Measurements from ENCODE around the gene NACC1. TPM values are rescaled to one million over a fixed set of nuclear protein-coding genes. Genes with fewer than 3 reads are reported as not detected.

The NACC1 gene
- polyA plus RNA-seq (2014; cell fraction: cytosol; rRNA removed): 22.5 and 35.9 TPM in 2 replicates
- 20.5 and 25.4 TPM in 2 replicates for polyA plus RNA-seq (2014; cell fraction: nucleus; rRNA removed)

DNA sequence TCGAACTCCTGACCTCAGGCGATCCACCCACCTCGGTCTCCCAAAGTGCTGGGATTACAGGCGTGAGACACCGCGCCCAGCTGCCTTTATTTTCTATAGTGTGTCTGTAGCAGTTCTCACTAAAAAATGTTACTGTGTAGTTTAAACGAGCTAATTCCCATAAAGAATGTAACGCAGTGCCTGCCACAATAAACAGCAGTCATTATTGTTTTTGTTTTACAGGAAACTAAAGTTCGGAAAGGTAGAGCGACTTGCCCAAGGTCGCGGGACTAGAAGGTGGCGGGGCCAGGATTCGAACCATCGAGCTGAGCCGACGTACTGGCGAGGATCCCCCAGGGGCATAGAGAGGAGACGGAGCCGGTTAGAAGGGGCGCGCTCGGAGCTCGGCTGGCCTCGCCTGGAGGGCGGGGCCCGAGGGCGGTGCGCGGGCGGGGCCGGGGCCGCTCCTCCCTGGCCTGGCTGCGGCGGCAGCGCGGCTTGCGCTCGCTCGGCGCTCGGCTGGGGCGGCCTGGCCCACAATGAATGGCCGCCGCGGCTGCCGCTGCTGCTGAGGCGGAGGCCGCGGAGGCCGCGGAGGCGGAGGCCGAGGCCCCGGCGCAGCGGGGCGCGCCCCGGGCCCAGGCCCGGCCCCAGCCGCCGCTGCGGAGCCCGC lies at the start of gene NACC1:
Gene NACC1, plus strand, starts transcription at position 493 of the 652 bp plus-strand sequence. CDS start 16,944 bp downstream, outside the sequence.
- DNase-seq (ENCODE audit: low spot score): peak; percentile 84

DNA sequence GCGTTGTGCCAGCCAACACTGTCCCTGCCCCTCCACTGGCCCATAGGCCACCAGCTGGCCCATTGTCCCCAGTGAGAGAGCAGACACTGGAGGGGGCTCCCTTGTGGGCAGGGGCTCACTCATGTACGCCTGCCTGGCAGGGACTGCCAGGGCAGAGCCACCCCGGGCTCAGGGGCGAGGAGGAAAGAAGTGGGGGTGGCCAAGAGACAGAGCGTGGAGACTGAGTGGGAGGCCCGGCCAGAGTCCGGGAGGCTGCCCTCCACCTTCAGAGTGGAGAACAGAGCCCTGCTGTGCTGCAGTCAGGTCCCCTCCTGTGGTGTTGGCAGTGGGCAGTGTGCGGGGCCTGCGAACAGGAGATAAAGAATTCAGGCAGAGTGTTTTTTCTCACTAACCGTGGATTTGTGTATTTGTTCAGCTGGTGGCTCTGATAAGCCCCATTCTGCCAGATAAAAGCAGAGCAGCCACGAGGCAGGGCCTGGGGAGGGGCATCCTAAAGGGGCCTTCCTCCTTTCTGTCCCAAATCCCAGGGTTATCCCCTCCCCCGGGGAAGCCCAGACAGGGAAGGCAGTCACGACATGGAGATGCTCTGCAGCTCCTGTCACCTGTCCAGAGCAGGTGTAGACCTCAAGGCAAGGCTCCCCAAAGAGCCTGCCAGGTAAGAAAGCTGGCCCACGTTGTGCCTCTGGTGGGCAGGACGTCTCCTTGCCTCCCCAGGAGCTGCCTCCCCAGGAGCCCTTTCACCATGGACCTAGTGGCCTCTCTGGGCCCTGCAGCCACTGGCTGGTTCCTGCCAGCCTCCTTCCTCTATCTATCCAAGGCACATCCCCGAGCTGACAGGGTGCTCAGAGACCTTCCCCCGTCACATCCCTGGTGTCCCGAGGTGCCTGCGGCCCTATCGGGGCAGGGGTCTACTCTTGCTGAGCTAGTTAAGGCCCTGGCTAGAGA lies 48.4 kb upstream of the NACC1 start:
- no peak for DNase-seq (ENCODE audit: low spot score)

DNA sequence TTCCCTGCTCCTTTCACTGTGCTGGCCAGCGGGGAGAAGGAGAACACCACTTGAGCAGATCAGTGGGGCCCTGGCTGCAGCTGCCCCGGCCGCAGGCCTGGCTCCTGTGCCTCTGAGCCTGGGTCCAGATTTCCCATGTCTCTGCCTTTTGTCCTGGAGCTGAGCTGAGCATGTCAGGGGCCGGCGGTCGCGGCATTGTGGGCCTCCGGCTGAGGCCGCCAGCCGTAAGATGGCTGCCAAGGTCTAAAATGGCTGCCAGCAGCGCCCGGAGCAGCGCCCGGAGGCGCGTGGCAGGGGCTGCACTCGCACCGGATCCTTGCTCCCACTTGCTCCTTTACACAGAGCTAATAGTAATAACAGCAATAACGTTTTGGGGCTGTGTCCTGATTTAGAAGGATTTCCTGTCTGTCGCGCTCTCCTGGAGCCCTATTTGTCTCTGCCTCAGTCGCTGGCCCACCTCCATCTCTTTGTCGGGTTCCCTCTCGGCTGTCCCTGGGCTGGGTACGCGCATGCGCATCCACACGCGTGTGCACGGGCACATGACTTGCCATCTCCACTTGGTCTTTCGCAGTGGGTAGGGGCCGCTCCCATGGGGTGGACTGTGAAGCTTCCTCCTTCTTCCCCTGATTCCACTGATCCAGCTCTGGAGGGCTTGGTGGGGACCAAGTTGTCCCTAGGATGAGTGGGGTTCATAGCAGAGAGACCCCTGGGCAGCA lies 47.5 kb upstream of the NACC1 start:
- no peak for DNase-seq (ENCODE audit: low spot score)

- no peak for DNase-seq (ENCODE audit: low spot score)
Observed at GRCh38 chr19:13071444-13072187, 46.4 kb upstream of the NACC1 start.

- no peak for DNase-seq (ENCODE audit: low spot score)
Observed at GRCh38 chr19:13072188-13072908, 45.7 kb upstream of the NACC1 start.

DNA sequence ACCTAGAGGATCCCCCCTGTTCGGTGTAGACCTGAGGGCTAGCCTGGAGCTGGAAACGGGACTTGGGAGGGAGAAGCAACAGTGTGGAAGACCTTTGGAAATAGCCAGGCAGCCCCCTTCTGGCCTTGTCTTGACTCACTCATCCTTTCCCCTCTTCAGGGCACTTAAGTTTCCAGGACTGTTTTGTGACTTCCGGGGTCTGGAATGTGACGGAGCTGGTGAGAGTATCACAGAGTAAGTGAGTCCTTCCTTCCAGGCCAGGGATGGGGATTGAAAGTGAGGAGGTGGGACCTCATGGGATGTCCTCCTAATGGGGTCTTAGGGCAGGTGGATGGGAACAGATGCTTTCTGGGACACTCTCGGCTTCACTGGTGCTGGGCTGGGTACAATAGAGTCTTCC lies 44.8 kb upstream of the NACC1 start:
- DNase-seq (ENCODE audit: low spot score): no peak

DNA sequence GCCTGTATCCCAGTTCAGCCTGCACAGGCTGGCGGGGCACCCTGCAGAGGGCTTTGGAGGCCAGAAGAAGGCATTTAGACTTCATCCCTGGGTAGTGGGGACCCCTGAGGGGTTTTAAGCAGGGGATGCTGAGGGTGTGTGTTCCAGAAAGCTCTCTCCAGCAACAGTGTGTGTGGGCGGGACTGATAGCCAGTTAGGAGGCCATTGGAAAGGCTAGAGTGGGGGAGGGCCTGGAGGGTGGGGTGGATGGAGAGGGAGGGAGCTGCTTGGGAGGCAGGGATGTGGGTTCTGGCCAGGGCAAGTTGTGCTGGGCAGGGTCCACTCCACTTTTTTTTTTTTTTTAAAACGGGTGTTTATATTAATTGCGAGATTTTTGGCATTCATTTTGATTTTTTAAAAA lies 43.7 kb upstream of the NACC1 start:
- no peak for DNase-seq (ENCODE audit: low spot score)

- DNase-seq (ENCODE audit: low spot score): no peak
Observed at GRCh38 chr19:13076320-13076719, 41.7 kb upstream of the NACC1 start.

DNA sequence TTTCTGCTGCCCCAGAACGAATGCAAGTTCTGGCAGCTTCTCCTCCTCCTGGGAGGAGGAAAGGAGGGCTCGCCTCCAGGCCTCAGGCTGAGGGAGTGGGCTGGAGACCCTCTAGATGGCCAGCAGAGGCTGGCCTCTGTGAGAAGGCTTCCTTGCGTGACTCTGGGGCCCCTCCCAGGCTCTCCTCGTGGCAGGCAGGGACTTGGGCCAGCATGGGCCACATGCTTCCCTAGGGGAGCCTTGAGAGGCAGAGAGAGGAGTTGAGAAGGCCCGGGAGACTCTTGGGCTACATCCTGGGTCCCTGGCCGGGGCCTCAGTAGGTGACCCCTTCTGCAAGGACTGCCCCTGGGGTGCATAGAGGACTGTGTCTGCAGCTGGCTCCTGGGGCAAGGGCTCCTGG lies 41.3 kb upstream of the NACC1 start:
- no peak for DNase-seq (ENCODE audit: low spot score)

GRCh38 chr19:13077240-13077639 lies 40.8 kb upstream of the NACC1 start:
- no peak for DNase-seq (ENCODE audit: low spot score)

DNA sequence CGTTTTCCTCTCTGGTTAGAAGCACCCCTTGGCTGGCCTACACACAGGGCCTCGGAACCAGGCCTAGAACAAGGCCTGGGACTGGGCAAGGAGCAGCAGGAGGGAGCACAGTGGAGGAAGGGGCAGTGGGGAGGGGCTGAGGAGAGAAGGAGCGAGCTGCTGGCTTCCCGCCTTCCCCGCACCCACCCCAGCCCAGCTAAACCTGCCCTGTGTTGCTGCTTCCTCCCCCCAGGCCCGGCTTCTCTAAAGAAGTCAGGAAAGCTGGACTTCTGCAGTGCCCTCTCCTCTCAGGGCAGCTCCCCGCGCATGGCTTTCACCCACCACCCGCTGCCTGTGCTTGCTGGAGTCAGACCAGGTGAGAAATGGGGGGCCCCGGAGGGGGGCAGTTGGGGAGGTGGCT lies 39.7 kb upstream of the NACC1 start:
- no peak for DNase-seq (ENCODE audit: low spot score)

DNA sequence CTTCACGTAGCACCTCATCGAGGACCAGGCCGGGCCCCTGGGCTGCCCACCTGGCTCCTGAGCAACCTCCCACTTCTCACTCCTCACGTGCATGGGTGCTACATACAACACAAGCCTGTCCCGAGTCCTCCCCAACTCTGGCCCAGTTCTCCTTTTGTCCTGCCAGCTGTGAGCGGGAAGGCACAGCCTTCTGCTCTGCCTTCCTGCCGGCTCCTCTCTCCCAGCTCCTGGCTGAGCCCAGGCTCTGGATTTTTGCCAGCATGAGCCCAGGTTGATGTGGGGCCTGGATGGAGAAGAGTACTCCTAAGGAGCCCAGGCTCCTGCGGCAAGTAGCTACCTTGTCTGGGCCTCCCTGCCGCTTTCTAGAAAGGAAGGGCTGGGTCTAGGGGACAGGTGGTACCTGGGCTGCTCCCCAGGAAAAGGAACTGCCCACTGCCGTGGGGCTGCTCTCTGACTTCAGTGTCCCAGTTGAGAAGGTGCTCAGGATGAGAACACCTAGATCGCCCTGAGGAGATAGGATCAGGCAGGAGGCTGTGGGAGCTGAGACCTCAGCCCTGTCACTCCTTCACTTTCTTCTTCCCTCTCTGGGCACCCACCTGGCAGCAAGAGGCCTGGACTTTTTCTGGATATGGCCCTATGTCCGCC lies 39.0 kb upstream of the NACC1 start:
- no peak for DNase-seq (ENCODE audit: low spot score)

DNA sequence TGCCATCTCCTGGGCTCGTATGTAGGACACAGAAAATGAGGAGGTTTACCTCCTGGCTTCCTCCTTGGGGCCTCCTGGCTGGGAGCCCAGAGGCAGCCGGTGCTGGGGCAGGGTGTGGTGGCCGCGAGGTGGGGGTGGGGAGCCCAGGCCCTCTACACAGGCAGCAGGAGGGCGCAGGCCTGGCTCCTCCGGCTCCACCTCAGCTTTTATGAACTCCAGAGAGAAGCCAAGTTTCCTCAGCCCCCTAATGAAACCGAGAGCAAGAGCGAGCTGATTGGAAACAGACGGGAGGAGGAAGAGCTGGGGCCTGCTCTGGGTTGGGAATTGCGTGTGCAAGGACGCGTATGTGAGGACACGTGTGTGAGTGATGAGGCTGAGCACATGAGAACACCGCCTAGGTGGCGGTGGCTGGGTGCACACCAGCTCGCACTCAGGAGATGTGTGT lies 38.5 kb upstream of the NACC1 start:
- no peak for DNase-seq (ENCODE audit: low spot score)

GRCh38 chr19:13082192-13083007 lies 35.7 kb upstream of the NACC1 start:
- DNase-seq (ENCODE audit: low spot score): peak; percentile 76

DNA sequence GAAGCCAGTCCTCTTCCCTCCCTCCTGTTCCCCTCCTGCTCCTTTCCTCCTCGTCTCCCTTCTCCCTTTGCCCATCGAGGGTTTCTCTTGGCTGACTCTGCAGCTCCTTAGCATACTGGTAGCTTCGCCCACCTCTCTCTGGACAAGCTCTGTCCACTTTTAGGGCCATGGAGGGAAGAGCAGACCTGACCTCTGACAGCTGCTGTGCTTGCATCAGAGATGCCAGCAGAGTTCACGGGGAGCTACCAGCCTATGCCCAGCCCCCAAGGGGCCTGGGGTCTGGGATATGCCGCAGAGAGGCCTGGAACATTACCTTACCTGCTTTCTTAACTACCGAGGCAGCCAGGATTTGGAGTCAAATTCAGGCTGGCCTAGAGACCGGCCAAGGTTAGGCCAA lies 35.1 kb upstream of the NACC1 start:
- DNase-seq (ENCODE audit: low spot score): no peak

DNA sequence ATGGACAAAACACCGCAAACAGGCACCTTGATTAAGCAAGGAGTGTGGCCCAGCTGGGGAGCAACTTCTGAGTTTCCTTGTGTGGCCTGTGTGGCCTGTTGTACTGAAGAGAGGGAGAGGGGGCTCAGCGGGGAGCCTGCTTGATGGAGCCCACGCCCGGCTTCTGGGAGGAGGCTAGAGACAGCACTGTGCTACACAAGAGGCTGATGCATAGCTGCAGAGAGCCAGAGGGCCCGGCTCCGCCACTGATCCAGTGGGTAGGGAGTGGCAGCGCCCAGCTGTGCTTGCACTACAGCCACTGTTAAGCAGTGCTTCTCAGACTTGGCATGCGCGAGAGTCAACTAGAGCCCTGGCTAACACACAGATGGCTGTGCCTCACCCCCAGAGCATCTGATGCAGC lies 34.4 kb upstream of the NACC1 start:
- no peak for DNase-seq (ENCODE audit: low spot score)

GRCh38 chr19:13085666-13086065 lies 32.4 kb upstream of the NACC1 start:
- DNase-seq (ENCODE audit: low spot score): no peak

- DNase-seq (ENCODE audit: low spot score): no peak
Observed at GRCh38 chr19:13086341-13086740, 31.7 kb upstream of the NACC1 start.

DNA sequence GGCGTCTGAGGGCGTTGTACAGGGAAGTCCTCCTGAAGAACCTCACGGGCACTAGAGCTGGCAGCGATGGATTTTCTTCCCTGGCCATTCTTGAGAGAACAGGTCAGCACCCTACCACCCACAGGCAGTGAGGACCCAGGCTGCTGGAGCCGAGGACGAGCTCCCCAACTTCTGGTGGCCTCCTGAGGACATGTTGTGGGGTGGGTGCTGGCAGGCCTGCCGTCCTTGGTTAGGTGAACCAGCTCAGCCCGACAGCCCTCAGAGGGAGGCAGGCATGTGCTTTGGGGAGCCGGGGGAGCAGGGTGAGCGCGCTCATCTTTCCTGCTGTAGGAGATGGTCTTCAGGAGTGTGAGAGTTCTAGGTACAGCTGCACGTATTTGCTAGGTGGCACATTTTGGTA lies 30.8 kb upstream of the NACC1 start:
- no peak for DNase-seq (ENCODE audit: low spot score)

Measured in SK-N-DZ (cell line).